HCT116 (cell line): Measurements from ENCODE around the gene COMMD10. TPM values are rescaled to one million over a fixed set of nuclear protein-coding genes. Genes with fewer than 3 reads are reported as not detected.

Experiments
- ATAC-seq: fragments of 200-7000 bp; cut with Tn5 transposase; 2 replicates; pipeline ENCODE4 v1.9.1; 2020; ENCODE audit warnings: mild to moderate bottlenecking, moderate library complexity
- BruUV-seq: library from RNA; stranded (reverse); fragments of 400-500 nt; replicated peaks from 2 replicates; lab custom pipeline; 2021; lab: Mats Ljungman, UMichigan
- CTCF ChIA-PET: fragments of 300-600 bp; sonication (Branson Sonifier 250); formaldehyde crosslinking; loops from one replicate; lab custom pipeline; 2021; ENCODE audit warnings: antibody characterized with exemption; lab: Charles Lee
- POLR2A ChIA-PET: fragments of 300-600, 350-600 bp; sonication (Branson Sonifier 250); formaldehyde crosslinking; loops from one replicate; lab custom pipeline; 2021; ENCODE audit warnings: antibody characterized with exemption; lab: Charles Lee
- RAD21 ChIA-PET, 2 experiments: fragments of 300-600 bp; sonication (Branson Sonifier 250); formaldehyde crosslinking; loops; one replicate each; lab custom pipeline; 2023; ENCODE audit warnings: low total read pairs in 2 of 2; ENCODE audit not compliant: uncharacterized antibody in 2 of 2, unreplicated experiment in 2 of 2, low non-redundant PET in 1 of 2; lab: Charles Lee
- DNase-seq: peaks from one replicate; pipeline ENCODE4 v3.0.0-alpha.2; 2010; ENCODE audit warnings: low read depth, low spot score
- H2AFZ ChIP-seq: fragments of 200-600 bp; shearing (Covaris generic), sonication (generic); 2 replicates; pipeline ENCODE4 v1.6.1; 2017; ENCODE audit warnings: low read depth, mixed run types, mixed read lengths, antibody characterized with exemption, low read length; ENCODE audit not compliant: poor library complexity, severe bottlenecking
- H3K27ac ChIP-seq: 2 replicates; pipeline ENCODE4 v1.5.1; 2012; ENCODE audit warnings: low read depth, low read length
- H3K27me3 ChIP-seq: fragments of 200-600 bp; sonication (generic); 2 replicates; pipeline ENCODE4 v1.6.1; 2016; ENCODE audit warnings: mixed run types, low read length, mixed read lengths; ENCODE audit not compliant: insufficient read depth
- H3K36me3 ChIP-seq, 2 experiments: fragments of 200-500 bp in 1 of 2; fragments of 200-600 bp in 1 of 2; sonication (Bioruptor generic) in 1 of 2; sonication (generic) in 1 of 2; 2 replicates each; pipeline versions ENCODE4 v1.5.1 to v1.6.1; 2014 to 2016; ENCODE audit warnings: low read length in 2 of 2, inconsistent platforms in 1 of 2, mixed read lengths in 1 of 2, mixed run types in 1 of 2; ENCODE audit not compliant: insufficient read depth in 2 of 2, control insufficient read depth in 1 of 2
- H3K4me1 ChIP-seq, 2 experiments: fragments of 200-600 bp in 1 of 2; sonication (generic) in 1 of 2; 2 replicates each; pipeline versions ENCODE4 v1.5.1 to v1.6.1; 2012 to 2017; ENCODE audit warnings: low read length in 2 of 2, inconsistent platforms in 1 of 2, mild to moderate bottlenecking in 1 of 2, mixed read lengths in 1 of 2, mixed run types in 1 of 2, moderate library complexity in 1 of 2; ENCODE audit not compliant: insufficient read depth in 2 of 2, control insufficient read depth in 1 of 2
- H3K4me2 ChIP-seq: fragments of 200-600 bp; sonication (generic); 2 replicates; pipeline ENCODE4 v1.6.1; 2017; ENCODE audit warnings: mixed run types, low read length, mixed read lengths
- H3K4me3 ChIP-seq, 2 experiments: fragments of 200-600 bp in 1 of 2; sonication (generic) in 1 of 2; replicated peaks in 1 of 2; 2 replicates each; pipeline ENCODE4 v1.5.1; 2011 to 2016; ENCODE audit warnings: low read length in 2 of 2, control low read depth in 1 of 2, low read depth in 1 of 2, mild to moderate bottlenecking in 1 of 2, mixed read lengths in 1 of 2, mixed run types in 1 of 2
- H3K79me2 ChIP-seq: fragments of 200-600 bp; sonication (generic); 2 replicates; pipeline ENCODE4 v1.6.1; 2017; ENCODE audit warnings: mild to moderate bottlenecking, mixed run types, low read length, moderate library complexity, mixed read lengths; ENCODE audit not compliant: insufficient read depth
- H3K9ac ChIP-seq: fragments of 200-600 bp; sonication (generic); 2 replicates; pipeline ENCODE4 v1.6.1; 2016; ENCODE audit warnings: low read length, mixed read lengths
- H3K9me2 ChIP-seq: fragments of 200-600 bp; sonication (generic), shearing (Covaris generic); 2 replicates; pipeline ENCODE4 v1.6.1; 2017; ENCODE audit warnings: mixed run types, mild to moderate bottlenecking, moderate library complexity; ENCODE audit not compliant: insufficient read depth
- H3K9me3 ChIP-seq, 2 experiments: fragments of 200-500 bp in 1 of 2; fragments of 200-600 bp in 1 of 2; sonication (Bioruptor generic) in 1 of 2; sonication (generic) in 1 of 2; 2 replicates each; pipeline ENCODE4 v1.6.1; 2014 to 2017; ENCODE audit warnings: low read length in 2 of 2, mixed read lengths in 2 of 2, inconsistent platforms in 1 of 2, low read depth in 1 of 2, mild to moderate bottlenecking in 1 of 2, mixed run types in 1 of 2, moderate library complexity in 1 of 2; ENCODE audit not compliant: control insufficient read depth in 1 of 2, insufficient read depth in 1 of 2
- H4K20me1 ChIP-seq: fragments of 200-600 bp; sonication (generic), shearing (Covaris generic); 2 replicates; pipeline ENCODE4 v1.6.1; 2017; ENCODE audit warnings: mixed run types, mild to moderate bottlenecking, moderate library complexity; ENCODE audit not compliant: insufficient read depth
- CBX3 ChIP-seq: IDR thresholded peaks from 2 replicates; pipeline ENCODE4 v1.6.1; 2012; ENCODE audit warnings: low read depth
- CTCF ChIP-seq, 3 experiments: fragments of 200-600 bp in 1 of 3; sonication (generic) in 1 of 3; IDR thresholded peaks in 2 of 3; conservative IDR thresholded peaks in 1 of 3; 2 replicates each; pipeline ENCODE4 v1.5.1; 2012 to 2017; ENCODE audit warnings: low read depth in 2 of 3, low read length in 2 of 3, antibody characterized with exemption in 1 of 3, borderline replicate concordance in 1 of 3, control low read depth in 1 of 3, mild to moderate bottlenecking in 1 of 3, mixed read lengths in 1 of 3, mixed run types in 1 of 3, moderate library complexity in 1 of 3; ENCODE audit not compliant: insufficient read depth in 1 of 3
- FOSL1 ChIP-seq: IDR thresholded peaks from 2 replicates; pipeline ENCODE4 v1.6.1; 2012; ENCODE audit warnings: low read depth
- JUND ChIP-seq: IDR thresholded peaks from 2 replicates; pipeline ENCODE4 v1.6.1; 2012
- MAX ChIP-seq: IDR thresholded peaks from 2 replicates; pipeline ENCODE4 v1.6.1; 2012
- RAD21 ChIP-seq: IDR thresholded peaks from 2 replicates; pipeline ENCODE4 v1.6.1; 2012; ENCODE audit warnings: low read depth, mild to moderate bottlenecking
- SP1 ChIP-seq: IDR thresholded peaks from 2 replicates; pipeline ENCODE4 v1.6.1; 2012; ENCODE audit warnings: low read depth
- SRF ChIP-seq: IDR thresholded peaks from 2 replicates; pipeline ENCODE4 v1.6.1; 2012; ENCODE audit warnings: low read depth
- ZBTB33 ChIP-seq: IDR thresholded peaks from 2 replicates; pipeline ENCODE4 v1.6.1; 2011; ENCODE audit warnings: mild to moderate bottlenecking, low read length, moderate library complexity; ENCODE audit not compliant: insufficient replicate concordance; ENCODE audit errors: extremely low read depth
- ZNF274 ChIP-seq: fragments of 200-500 bp; sonication (Bioruptor generic); IDR thresholded peaks from 2 replicates; pipeline ENCODE4 v1.6.1; 2014; ENCODE audit warnings: mild to moderate bottlenecking, low read depth, low read length, inconsistent platforms
- intact Hi-C: fragments of 100-400 bp; cut with micrococcal nuclease; formaldehyde crosslinking; loops from 2 replicates; pipeline ENCODE4 v1.10.0; 2022
- total RNA-seq: library from RNA; stranded (reverse); gene quantifications from one replicate; pipeline ENCODE4 v1.2.1, GENCODE V29; 2021; ENCODE audit not compliant: unreplicated experiment

COMMD10 gene
- total RNA-seq, 1 experiment from 2014 or later = 35.3 TPM

GRCh38 chr5:116037236-116037822 lies 47.5 kb upstream of the COMMD10 start:
- H3K4me2 ChIP-seq = peak overlapping the region; percentile 36
- ChIA-PET CTCF (interaction anchor here (1.0 to 1.7 kb wide), 3 partner anchors 31 to 150 kb away, joined by 3 to 7 read pairs (median 3); no protein-coding TSS in a partner anchor), RAD21 (no interaction called here), POLR2A (interaction anchor here (1.3 to 2.0 kb wide), 2 partner anchors 112 to 657 kb away, joined by 4 read pairs; no protein-coding TSS in a partner anchor)
- H3K9me2 ChIP-seq = no peaks in the 10 kb centered on the region
- no peaks in the 10 kb centered on the region for H3K9me3 ChIP-seq
- no peak overlapping the region for H3K4me3 ChIP-seq
- no peaks in the 10 kb centered on the region for H3K27me3 ChIP-seq
- no TSS peak for BruUV-seq
- H3K9ac ChIP-seq = peak overlapping the region; percentile 30
- peaks cover 15 to 73% of the 10 kb centered on the region in 2 experiments for H3K4me1 ChIP-seq
- H3K36me3 ChIP-seq = peaks cover 0 to 8% of the 10 kb centered on the region in 2 experiments; a peak in 1 of 4 replicates
- intact Hi-C loops = no loop called here
- DNase-seq = peak; percentile 57
- H2AFZ ChIP-seq = peak overlapping the region; percentile 54
- H4K20me1 ChIP-seq = no peaks in the 10 kb centered on the region
- ATAC-seq = peak; percentile 65
- TF ChIP-seq FOSL1 (peak; percentile 57), CTCF (IDR thresholded peaks at IDR 0.05 in 2 of 3, conservative IDR thresholded peaks at IDR 0.05 in 1 of 3; ENCODE audit: borderline replicate concordance in 1 of 3, insufficient read depth in 1 of 3, low read depth in 2 of 3, low read length in 2 of 3) (peak; percentile 45 to 54 (median 54); a peak in 5 of 6 replicates), ZBTB33 (no peak), RAD21 (peak; percentile 63), SRF (no peak), MAX (no peak), CBX3 (peak; percentile 61; the same call in 1 of the 2 replicates), ZNF274 (no peak), SP1 (peak; percentile 49; the same call in 1 of the 2 replicates), JUND (peak; percentile 67)
- H3K27ac ChIP-seq = peak overlapping the region; percentile 45; the same call in 1 of the 2 replicates
- H3K79me2 ChIP-seq = no peaks in the 10 kb centered on the region
